CD4-positive, alpha-beta T cell treated with Interferon alpha-2 for 1 hour (primary cell): ENCODE data around the gene SMIM33.
"Not testable (repeated sequence)": the region's sequence is repeated elsewhere in the genome, so short reads cannot be mapped to it uniquely, and the experiment has no call there.

Source experiments
- DNase-seq, 2 donors: peaks; one replicate each; pipeline ENCODE4 v3.0.0-alpha.2; 2020 to 2022

The SMIM33 gene

DNA sequence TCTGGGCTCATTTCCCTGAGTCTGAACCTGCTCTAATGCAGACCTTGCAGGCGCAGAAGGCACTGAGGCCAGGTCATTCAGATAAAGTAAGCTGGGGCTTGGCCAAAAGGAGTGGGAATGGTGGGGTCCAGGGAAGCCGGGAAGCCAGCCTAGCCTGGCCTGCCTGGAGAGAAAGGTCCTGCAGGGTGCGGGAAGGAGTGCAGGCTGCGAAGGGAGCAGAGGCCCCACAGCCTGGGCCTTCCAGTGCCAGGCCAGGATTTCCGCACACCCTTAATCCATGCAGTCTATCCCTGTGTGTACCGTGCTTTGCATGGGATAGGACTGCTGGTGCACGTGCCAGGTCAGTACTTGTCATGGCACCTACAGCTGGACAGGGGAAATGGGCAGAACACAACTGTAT is 15.4 kb downstream of the SMIM33 start:
- DNase-seq, result no peak

DNA sequence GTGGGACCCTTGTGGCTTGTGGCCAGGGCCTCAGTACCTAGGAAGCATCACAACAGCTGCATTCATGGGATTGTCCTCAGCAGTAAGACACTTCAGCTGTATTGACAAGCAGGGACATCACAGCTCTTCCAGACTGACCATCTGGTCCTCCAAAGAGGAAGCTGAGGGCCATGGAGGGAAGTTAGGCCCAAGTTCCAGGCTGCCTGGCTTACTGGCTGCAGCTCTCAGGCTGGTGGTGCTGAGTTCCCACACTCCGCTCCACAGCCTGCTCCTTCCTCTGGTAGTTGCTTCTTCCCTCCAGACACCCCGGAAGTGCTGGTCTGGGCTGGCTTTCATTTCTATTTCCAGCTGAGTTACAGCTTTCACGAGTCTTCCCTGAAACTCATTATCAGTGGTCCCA is 17.5 kb downstream of the SMIM33 start:
- DNase-seq, result peak in 1 of 2 donors; percentile 35

DNA sequence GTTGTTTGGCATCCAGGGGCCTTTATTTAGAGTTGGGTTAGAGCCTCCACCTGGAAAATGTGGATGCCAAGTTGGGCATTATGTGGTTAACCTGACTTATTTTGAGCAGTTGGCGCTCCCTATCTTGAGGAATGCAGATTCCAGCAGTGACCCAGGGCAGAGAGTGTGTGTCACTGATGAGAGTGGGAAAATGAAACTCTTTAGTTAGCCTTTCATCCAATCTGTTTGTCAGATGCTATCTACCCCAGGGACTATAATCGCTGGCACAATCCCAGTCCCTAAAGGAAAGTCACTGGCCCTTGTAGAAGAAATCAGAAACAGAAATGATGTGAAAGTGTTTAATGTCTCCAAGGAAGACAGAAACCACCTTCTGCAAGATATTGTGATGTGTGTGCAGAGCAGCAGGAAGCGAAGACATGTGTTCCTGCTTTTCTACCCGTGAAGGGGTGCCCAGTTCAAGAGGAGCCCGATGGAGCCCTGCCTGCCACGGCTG is 21.9 kb downstream of the SMIM33 start:
- no peak for DNase-seq

DNA sequence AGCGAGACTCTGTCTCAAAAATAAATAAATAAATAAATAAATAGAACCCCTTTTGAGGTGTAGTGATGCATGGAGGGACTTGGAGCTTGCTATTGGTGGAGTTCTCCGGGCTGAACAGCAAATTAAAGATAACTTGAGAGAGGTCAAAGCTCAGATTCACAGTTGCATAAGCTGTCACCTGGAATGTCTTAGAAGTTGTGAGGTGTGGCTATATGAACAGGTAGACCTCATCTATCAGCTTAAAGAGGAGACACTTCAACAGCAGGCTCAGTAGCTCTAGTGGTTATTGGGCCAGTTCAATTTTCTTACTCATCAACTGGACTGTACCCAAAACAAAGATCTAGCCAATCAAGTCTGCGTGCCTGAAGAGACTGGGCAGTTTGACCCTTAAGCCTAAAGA is 23.5 kb downstream of the SMIM33 start:
- DNase-seq, result no peak

DNA sequence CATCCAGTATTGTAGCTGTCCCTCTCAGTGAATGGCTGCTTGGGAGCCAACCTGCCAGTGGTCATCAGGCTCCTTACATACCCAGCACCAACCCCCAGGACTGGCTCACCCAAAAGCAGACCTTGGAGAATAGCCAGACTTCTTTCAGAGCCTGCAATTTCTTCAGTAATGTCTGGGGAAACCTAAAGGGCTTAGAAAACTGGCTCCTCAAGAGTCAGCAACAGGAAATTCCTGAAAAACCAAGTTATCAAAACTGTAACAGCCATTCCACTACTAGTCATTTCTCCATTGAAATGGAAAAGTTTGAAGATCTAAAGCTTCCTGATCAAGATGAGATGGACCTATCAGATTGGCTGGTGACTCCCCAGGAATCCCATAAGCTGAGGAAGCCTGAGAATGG is 24.0 kb downstream of the SMIM33 start:
- DNase-seq, result no peak

DNA sequence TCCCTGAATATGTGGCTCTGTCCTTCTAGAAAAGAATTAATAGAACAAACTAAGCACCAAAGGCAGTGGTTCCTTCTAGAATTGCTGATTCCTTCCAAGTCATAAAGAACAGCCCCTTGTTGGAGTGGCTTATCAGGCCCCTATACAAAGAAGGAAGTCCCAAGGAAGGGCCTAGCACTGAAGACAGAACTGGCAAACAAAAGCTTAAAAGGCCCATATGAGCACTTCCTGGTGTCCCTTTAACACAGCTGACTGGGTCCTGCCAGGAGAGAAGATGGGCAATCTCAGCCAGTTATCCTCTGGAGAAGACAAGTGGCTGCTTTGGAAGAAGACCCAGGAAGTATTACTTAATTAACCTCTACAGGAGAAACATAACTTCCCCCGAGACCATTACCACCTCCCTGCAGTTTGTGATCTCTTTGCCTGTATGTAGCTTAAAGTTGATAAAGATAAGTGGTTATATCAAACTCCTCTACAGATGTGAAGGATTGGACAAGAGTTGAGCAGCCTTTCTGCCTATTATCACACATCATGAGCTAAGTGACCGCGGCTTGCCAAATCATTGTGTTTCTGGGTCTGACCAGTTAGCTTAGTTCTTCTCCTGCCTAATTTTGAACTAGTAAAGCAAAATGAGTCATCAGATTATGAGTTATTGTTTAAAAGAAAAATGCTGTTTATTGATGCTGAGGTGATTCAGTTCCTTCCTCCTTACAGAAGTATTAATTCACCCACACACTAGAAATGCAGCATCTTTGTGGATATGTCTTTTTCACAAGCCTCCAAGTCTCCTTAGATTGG is 25.0 kb downstream of the SMIM33 start:
- no peak for DNase-seq

DNA sequence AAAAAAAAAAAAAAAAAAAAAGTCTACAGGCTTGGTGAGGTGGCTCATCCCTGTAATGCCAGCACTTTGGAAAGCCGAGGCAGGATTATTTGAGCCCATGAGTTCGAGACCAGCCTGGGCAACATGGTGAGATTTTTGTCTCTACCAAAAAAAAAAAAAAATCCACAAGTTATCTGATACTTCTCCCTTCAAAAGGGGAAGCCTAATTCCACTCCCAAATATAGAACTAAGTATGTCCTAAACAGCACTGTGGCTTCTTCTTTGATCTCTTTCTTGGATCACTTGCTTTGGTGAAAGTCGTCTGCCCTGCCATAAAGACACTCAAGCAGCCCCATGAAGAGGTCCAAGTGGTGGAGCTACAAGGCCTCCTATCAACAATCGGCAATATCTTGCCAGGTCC is 30.6 kb downstream of the SMIM33 start:
- DNase-seq, result no peak

DNA sequence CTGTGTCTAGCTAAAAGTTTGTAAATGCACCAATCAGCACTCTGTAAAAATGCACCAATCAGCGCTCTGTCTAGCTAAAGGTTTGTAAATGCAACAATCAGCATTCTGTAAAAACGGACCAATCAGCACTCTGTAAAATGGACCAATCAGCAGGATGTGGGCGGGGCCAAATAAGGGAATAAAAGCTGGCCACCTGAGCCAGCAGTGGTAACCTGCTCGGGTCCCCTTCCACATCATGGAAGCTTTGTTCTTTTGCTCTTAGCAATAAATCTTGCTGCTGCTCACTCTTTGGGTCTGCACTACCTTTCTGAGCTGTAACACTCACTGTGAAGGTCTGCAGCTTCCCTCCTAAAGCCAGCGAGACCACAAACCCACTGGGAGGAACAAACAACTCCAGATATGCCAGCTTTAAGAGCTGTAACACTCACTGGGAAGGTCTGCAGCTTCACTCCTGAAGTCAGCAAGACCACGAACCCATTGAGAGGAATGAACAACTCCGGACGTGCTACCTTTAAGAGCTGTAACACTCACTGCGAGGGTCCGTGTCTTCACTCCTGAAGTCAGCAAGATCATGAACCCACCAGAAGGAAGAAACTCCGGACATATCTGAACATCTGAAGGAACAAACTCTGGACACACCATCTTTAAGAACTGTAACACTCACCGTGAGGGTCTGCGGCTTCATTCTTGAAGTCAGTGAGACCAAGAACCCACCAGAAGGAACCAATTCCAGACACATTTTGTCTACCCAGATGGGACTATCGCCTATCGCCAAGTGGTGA is 32.4 kb downstream of the SMIM33 start:
- DNase-seq, result not testable (repeated sequence)

DNA sequence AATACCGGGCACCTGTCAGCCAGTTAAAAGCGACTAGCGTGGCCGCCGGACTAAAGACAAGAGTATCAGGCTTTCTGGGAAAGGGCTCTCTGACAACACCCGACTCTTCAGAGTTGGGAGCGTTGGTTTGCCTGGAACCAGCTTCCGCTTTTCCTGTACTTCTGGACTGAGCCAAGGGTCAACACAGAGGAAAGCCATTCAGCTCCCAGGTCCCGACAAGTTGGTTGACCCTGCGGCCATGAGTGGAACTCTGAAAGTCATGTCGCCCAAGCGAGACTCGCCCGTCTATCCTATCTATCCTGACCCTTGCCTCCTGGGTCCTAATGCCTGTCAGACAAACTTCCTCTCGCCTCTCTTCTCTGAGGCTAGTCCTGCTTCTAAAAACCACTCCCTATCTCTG is 33.1 kb downstream of the SMIM33 start:
- not testable (repeated sequence) for DNase-seq

DNA sequence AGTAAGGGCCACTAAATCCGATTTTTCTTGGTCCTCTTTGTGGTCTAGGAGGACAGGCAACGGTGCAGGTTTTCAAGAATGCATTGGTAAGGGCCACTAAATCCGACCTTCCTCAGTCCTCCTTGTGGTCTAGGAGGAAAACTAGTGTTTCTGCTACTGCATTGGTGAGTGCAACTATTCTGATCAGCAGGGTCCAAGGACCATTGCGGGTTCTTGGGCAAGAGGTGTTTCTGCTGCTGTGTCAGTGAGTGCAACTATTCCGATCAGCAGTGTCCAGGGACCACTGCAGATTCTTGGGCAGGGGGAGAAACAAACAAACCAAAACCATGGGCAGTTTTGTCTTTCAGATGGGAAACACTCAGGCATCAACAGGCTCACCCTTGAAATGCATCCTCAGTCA is 33.9 kb downstream of the SMIM33 start:
- DNase-seq, result not testable (repeated sequence)

DNA sequence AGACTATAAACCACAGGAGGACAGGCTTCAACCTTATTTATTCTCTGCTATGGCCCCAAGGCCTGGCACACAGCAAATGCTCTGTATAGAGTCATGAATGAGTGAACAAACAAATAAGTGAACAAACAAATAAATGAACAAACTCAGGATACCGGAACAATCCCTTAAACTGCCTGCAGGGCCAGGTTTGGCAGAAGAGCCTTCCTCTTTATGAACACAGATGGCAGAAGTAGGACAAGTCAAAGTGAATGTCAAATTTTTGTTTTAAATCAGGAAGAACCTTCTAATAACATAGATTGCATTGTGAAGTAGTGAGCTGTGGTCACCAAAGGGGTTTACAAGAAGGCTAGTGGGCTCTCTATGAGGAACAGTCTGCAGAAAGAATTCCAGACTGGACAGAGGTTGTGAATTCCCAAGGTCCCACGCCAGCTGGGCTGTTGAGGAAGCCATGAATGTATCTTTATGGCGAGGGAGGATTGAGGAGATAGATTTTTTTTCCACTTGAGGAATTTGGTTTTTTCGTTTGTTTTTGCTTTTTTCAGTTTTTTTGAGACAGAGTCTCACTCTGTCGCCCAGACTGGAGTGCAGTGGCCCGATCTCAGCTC is 42.1 kb downstream of the SMIM33 start:
- DNase-seq, result no peak

DNA sequence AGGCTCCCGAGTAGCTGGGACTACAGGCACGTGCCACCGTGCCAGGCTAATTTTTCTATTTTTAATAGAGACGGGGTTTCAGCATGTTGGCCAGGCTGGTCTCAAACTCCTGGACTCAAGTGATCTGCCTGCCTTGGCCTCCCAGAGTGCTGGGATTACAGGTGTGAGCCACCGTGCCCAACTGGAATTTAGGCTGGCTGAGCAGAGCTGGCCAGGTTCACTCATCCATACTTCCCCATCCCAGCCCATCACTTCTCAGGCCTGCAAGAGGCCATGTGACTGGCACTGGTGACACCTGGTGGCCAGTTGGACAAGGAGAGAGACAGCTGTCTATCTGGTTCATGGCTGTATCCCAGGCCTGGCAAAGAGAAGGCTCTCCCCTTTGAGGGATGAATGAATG is 42.6 kb downstream of the SMIM33 start:
- peak; percentile 80 to 85 for DNase-seq

DNA sequence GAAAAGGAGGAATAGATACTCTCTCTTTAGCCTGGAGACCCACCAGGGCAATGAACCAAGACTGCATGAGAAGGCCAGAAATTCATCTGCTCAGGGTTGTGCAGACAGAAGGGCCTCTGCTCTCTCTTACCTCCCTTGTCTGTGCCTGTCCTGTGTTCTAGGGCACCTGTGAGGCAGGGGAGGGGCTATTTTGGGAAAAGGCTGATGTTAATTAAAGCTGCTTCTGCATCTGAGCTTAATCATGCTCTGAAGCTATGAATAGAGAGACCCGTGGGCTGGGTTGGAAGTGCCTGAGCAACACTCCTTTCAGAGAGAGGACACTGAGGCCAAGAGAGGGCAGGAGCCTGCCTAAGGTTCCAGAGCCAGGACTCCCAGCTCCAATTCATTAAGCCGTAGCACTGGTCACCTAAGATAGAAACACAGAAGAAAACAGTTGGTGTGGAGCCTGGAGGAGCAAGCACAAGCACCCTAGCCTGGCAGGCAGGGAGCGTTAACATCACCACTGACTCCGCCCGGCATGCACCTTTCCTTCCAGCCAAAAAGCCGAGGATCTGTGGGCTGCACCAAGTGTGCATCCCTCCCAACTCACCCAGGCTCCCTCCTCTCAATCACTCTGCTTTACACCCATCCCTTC is 43.2 kb downstream of the SMIM33 start:
- DNase-seq, result no peak

DNA sequence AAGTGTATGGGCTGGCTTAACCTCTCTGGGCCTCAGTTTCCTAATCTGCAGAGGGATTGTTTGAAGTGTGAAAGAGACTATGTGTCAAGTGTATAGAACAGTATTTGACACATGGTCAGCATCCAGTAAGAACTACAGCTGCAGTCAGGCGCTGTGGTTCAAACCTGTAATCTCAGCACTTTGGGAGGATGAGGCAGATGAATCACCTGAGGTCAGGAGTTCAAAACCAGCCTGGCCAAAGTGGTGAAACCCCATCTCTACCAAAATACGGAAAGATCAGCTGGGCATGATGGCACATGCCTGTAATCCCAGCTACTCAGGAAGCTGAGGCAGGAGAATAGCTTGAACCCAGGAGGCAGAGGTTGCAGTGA is 43.7 kb downstream of the SMIM33 start:
- no peak for DNase-seq

DNA sequence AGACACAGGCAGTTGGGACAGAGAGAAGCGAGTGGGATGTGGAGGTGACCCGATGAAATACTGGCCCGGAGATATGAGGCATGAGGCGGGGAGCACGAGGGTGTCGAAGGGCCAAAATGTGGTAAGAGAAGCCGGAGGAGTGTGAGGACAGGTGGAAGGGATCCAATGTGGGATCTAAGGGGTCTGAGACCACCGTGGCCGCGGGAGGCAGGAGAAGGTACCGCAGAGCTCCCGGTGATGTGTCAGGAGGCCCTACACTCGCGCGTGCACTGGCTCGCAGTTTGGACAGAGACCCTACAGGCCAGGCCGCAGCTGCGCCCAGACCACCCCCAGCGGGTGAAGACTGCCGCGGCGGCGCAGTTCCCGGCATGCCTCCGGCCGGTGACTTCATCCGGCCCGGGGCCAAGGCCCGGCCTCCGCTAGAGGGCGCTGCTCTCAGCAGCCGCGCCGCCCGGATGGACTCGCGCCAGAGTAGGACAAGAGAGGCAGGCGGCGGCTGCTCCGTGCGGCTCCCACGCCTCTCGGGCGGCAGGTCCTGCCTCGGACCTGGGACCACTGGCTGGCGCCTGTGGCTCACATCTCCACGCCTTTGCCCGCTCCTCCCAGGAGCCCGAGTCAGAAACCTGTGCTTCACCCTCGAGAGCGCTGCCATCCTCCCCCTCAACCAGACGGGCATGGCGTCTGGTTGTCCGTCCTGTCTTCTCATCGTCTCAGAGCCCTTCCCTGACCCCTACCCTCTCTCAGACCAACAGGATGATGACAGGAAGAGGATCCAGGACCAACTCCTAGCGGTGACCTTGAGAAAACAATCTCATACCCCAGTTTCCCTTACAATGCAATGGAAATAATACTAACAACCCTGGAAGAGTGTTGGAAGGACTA is 47.1 kb downstream of the SMIM33 start:
- DNase-seq, result peak; percentile 86 to 92
